Measurements from ENCODE around the gene TEAD2.

The TEAD2 gene

DNA sequence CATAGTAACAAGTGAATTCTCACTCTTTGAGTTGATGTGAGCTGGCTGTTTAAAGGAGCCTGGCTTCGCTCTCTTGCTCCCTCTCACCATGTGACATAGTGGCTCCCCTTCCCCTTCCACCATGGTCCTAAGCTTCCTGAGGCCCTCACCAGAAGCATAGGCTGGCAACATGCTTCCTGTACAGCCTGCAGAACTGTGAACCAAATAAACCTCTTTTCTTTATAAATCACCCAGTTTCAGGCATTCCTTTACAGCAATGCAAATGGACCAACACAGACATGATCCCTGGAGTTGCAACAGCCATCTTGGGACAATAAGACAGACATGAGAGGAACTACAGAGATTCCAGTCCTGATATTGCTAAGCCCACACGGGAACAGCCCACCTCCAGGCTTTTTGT, 12.6 kb downstream of the TEAD2 start:
- Histone ChIP-seq H3K36me3 (peaks cover 68% of the 10 kb centered on the region), H3K9me3 (ENCODE audit: severe bottlenecking) (no peaks in the 10 kb centered on the region), H3K27ac (no peak overlapping the region), H3K27me3 (ENCODE audit: insufficient read depth, low read depth, severe bottlenecking) (no peaks in the 10 kb centered on the region), H3K4me3 (ENCODE audit: low read depth, low read length) (no peak overlapping the region)
- no peak for DNase-seq
- TF ChIP-seq, protein P1, sequence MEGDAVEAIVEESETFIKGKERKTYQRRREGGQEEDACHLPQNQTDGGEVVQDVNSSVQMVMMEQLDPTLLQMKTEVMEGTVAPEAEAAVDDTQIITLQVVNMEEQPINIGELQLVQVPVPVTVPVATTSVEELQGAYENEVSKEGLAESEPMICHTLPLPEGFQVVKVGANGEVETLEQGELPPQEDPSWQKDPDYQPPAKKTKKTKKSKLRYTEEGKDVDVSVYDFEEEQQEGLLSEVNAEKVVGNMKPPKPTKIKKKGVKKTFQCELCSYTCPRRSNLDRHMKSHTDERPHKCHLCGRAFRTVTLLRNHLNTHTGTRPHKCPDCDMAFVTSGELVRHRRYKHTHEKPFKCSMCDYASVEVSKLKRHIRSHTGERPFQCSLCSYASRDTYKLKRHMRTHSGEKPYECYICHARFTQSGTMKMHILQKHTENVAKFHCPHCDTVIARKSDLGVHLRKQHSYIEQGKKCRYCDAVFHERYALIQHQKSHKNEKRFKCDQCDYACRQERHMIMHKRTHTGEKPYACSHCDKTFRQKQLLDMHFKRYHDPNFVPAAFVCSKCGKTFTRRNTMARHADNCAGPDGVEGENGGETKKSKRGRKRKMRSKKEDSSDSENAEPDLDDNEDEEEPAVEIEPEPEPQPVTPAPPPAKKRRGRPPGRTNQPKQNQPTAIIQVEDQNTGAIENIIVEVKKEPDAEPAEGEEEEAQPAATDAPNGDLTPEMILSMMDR (IDR thresholded peaks at IDR 0.05; ENCODE audit: low read depth, low read length): no peak

DNA sequence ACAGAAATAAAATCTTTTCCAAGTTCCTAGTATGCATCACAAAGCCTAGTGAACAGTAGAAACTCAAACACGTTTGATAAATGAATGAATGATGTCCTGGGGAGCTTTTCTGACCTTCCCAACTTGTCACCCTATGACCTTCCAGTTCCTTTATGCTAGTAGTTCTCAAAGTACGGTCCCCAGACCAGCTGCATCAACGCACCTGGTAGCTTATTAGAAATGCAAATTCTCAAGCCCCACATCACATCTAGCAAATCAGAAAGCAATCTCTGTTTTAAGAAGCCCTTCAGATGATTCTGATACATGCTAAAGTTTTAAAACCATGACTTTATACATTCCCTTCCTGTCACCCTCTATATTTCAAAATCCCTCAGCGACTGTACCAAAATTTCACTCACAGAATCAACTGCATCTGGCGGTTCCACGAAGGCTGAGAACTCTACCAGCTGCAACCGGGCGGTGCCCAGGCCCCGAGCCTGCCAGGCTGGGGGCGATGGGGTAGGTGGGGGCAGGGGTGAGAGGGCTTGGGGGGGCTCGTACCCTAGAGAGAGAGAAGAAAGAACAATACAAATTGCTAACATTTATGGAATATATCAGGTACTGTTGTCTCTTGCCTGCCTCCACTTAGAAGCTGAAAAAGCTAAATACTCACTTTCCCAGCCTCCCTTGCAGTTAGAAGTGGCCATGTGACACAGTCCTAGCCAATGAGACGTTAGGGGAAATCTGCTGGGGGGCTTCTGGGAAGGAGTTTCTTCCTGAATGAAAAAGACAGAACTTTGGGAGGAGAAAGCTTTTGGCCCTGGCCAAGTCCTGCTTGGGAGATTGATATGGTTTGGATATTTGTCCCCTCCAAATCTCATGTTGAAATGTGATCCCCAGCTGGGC, 13.7 kb downstream of the TEAD2 start:
- Histone ChIP-seq H3K27me3 (ENCODE audit: insufficient read depth, low read depth, severe bottlenecking) (no peaks in the 10 kb centered on the region), H3K36me3 (peaks cover 68% of the 10 kb centered on the region), H3K4me3 (ENCODE audit: low read depth, low read length) (no peak overlapping the region), H3K9me3 (ENCODE audit: severe bottlenecking) (no peaks in the 10 kb centered on the region), H3K27ac (no peak overlapping the region)
- TF ChIP-seq, protein P1 (IDR thresholded peaks at IDR 0.05; ENCODE audit: low read depth, low read length): no peak
- no peak for DNase-seq

DNA sequence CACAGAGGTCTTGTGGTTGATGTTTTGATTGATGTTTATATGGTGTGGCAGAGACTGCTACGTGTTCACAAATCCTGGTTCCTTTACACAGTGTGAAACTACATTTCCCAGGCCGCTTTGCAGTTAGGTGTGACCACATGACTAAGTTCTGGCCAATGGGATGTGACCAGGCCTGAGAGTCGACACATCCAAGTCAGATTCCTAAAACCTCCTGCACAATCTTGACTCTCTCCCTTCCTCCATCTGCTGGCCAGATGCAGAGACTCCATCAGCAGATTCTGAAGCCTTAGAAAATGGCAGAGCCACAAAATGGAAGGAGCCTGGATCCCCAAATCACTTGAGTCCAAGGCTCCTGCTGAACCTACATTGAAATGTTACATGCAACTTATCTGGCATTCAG, 14.4 kb downstream of the TEAD2 start:
- TF ChIP-seq, protein P1 (IDR thresholded peaks at IDR 0.05; ENCODE audit: low read depth, low read length): no peak
- Histone ChIP-seq H3K4me3 (ENCODE audit: low read depth, low read length) (no peak overlapping the region), H3K9me3 (ENCODE audit: severe bottlenecking) (no peaks in the 10 kb centered on the region), H3K36me3 (peaks cover 71% of the 10 kb centered on the region), H3K27ac (no peak overlapping the region), H3K27me3 (ENCODE audit: insufficient read depth, low read depth, severe bottlenecking) (no peaks in the 10 kb centered on the region)
- peak; percentile 59 for DNase-seq

DNA sequence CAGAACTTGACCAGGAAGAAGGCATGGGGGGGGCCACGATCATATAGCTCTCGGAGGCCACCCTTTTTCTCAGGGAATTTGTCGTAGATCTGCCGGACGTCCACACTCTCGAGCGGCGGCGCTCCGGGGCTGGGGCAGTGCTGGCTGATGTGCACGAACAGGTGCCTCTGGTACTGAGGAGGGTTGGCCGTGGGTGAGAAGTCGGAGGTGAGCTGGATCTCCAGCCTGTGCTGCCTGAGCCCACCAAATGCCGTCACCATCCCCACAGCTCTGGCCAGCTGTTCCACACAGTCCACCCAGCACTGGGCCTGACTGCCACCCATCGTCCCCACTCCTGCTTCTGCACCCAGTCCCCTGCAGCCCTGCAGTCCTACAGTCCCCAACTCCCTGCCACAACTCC, 15.0 kb downstream of the TEAD2 start:
- TF ChIP-seq, protein P1 (IDR thresholded peaks at IDR 0.05; ENCODE audit: low read depth, low read length): no peak
- no peaks in the 10 kb centered on the region for H3K27me3 ChIP-seq (ENCODE audit: insufficient read depth, low read depth, severe bottlenecking)
- no peak overlapping the region for H3K4me3 ChIP-seq (ENCODE audit: low read depth, low read length)
- no peaks in the 10 kb centered on the region for H3K9me3 ChIP-seq (ENCODE audit: severe bottlenecking)
- no peak overlapping the region for H3K27ac ChIP-seq
- peaks cover 75% of the 10 kb centered on the region for H3K36me3 ChIP-seq
- no peak for DNase-seq

DNA sequence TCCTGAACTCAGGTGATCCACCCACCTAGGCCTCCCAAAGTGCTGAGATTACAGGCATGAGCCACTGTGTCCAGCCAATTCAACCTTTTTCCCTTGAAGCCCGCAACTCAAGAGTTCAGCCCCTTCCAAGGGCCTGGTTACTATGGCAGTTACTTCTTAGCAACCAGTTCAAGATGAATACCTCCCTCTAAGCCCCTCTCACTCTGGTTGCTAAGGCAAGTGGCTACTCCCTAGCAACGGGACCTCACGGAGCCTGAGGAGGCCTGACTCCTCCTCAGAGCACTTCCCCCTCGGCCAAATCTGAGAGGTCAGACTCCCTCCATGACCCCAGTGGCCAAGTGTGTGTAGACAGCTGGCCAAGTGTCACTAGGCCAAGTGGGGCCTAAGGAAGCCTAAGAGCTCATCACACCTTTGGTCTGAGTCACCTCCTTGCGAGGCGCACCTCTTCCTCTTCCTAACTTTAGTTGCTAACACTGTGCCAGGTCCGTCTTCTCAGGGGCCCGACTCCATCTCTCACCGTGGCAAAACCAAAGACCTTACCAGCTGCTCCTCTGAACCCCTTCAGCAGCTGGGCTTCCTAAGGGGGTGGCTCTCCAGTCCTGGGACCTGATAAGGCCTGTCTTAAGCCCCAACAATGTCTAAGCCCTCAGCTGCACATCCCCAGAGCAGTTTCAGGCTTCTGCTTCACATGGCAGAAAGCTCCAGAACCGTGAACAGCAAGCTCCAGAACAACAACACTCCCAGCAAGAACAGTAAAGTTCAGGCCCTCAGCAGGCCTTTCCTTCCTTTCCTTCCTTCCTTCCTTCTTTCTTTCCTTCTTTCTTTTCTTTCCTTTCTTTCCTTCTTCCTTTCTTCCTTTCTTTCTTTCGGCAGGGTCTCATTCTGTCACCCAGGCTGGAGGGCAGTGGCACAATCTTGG, 17.5 kb downstream of the TEAD2 start:
- Histone ChIP-seq H3K4me3 (ENCODE audit: low read depth, low read length) (no peak overlapping the region), H3K36me3 (peaks cover 67% of the 10 kb centered on the region), H3K27ac (no peak overlapping the region), H3K9me3 (ENCODE audit: severe bottlenecking) (no peaks in the 10 kb centered on the region), H3K27me3 (ENCODE audit: insufficient read depth, low read depth, severe bottlenecking) (no peaks in the 10 kb centered on the region)
- TF ChIP-seq, protein P1 (IDR thresholded peaks at IDR 0.05; ENCODE audit: low read depth, low read length): no peak
- no peak for DNase-seq
